HUES6 (cell line): Measurements from ENCODE around the gene FGFBP2.

ENCODE experiments used
- H3K27ac ChIP-seq: 2 replicates; pipeline ENCODE4 v1.7.0; 2013; ENCODE audit warnings: low read depth, mild to moderate bottlenecking, low read length, inconsistent platforms
- H3K27me3 ChIP-seq: 2 replicates; pipeline ENCODE4 v1.6.1; 2013; ENCODE audit warnings: low read length; ENCODE audit not compliant: control insufficient read depth, insufficient read depth
- H3K36me3 ChIP-seq: 2 replicates; pipeline ENCODE4 v1.6.1; 2013; ENCODE audit warnings: low read length; ENCODE audit not compliant: control insufficient read depth, insufficient read depth
- H3K4me1 ChIP-seq: 2 replicates; pipeline ENCODE4 v1.6.1; 2013; ENCODE audit warnings: low read length; ENCODE audit not compliant: control insufficient read depth, insufficient read depth
- H3K4me3 ChIP-seq: 2 replicates; pipeline ENCODE4 v1.5.1; 2013; ENCODE audit warnings: low read depth, low read length
- H3K9ac ChIP-seq: one replicate; pipeline ENCODE4 v1.6.1; 2013; ENCODE audit warnings: mild to moderate bottlenecking, low read length
- H3K9me3 ChIP-seq: 2 replicates; pipeline ENCODE4 v1.6.1; 2013; ENCODE audit warnings: low read depth, low read length; ENCODE audit not compliant: control insufficient read depth, insufficient read depth

Gene FGFBP2

DNA sequence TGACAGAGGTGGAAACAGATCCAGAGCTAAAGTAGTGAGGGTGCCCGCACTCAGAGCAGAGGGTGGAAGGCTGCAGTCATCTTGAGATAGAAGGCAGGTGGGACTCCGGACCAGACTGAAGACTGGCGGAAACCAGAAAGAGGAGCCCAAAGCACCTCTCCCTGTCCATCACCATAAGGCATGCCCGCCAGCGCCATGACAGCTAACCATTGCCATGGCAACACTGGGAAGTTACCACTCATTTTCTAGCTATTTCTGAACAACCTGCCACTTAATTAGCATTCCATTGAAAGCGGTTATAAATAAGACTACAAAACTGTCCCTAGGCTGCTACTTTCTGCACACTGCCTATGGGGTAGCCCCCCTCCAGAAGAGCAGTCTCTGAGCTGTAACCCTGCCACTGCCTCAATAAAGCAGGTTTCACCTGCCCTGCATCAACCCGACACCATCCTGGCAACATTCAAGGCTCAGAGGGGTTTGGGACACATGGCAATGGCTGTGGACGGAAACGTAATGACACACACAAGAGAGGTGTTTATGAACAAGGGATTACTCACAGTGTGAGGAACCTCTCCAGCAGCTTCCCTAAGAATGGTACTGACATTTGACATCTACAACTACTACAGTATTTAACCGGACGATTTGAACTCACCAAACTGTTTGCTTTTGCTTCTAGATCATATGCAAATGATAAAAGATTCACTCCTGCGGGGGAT lies 27.8 kb upstream of the FGFBP2 start:
- Histone ChIP-seq H3K27me3 (no peaks in the 10 kb centered on the region), H3K4me3 (no peak overlapping the region), H3K4me1 (no peaks in the 10 kb centered on the region), H3K9ac (no peak overlapping the region), H3K36me3 (peaks cover 84% of the 10 kb centered on the region), H3K27ac (no peak overlapping the region), H3K9me3 (no peaks in the 10 kb centered on the region)

- H3K27ac ChIP-seq: no peak overlapping the region
- no peak overlapping the region for H3K4me3 ChIP-seq
- H3K4me1 ChIP-seq: no peaks in the 10 kb centered on the region
- H3K36me3 ChIP-seq: peaks cover 88% of the 10 kb centered on the region
- H3K9me3 ChIP-seq: no peaks in the 10 kb centered on the region
- H3K27me3 ChIP-seq: no peaks in the 10 kb centered on the region
- H3K9ac ChIP-seq: no peak overlapping the region
These were observed 26.4 kb upstream of the FGFBP2 start for GRCh38 chr4:15989424-15989823.

DNA sequence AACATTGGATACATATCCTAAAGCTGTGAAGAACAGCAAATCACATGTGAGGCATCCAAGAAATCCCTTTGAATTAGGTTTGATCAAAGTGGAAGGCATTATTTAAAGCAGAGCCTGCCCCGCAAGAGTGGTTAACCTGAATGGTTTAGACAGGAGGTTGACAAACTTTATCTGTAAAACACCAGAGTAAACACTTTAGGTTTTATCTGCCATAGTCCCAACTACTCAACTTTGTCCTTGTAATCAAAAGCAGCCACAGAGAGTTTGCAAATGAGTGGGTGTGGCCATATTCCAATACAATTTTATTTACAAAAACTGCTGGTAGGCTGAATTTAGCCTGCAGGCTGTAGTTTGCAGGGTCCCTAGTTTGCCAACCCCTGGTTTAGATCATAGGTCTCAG lies 25.2 kb upstream of the FGFBP2 start:
- H3K36me3 ChIP-seq: peaks cover 91% of the 10 kb centered on the region
- no peak overlapping the region for H3K9ac ChIP-seq
- peaks cover 3% of the 10 kb centered on the region; the same call in 1 of the 2 replicates for H3K4me1 ChIP-seq
- no peaks in the 10 kb centered on the region for H3K27me3 ChIP-seq
- H3K4me3 ChIP-seq: no peak overlapping the region
- no peaks in the 10 kb centered on the region for H3K9me3 ChIP-seq
- H3K27ac ChIP-seq: no peak overlapping the region

DNA sequence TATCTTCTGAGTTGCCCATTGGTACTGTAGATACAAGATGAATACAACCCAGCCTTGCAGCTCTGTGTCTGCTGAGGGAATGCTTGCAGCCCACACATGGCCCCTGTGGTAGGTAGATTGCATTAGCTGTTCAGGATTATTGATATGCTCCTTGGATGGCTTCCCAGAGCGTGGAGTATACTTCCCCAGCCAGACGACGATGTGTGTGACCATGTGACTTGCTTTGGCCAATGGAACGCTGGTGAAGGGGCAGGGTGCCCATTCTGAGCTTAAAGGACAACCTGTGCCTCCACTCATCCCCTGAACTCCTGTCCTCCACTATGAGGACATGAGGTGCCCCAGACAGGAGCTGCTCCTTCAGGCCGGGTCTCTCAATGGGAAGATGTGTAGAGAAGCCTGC lies 23.9 kb upstream of the FGFBP2 start:
- H3K27ac ChIP-seq: no peak overlapping the region
- H3K9me3 ChIP-seq: no peaks in the 10 kb centered on the region
- H3K27me3 ChIP-seq: no peaks in the 10 kb centered on the region
- H3K36me3 ChIP-seq: peaks cover 93% of the 10 kb centered on the region
- H3K9ac ChIP-seq: no peak overlapping the region
- peaks cover 5% of the 10 kb centered on the region; the same call in 1 of the 2 replicates for H3K4me1 ChIP-seq
- no peak overlapping the region for H3K4me3 ChIP-seq

GRCh38 chr4:15983610-15984009 lies 20.6 kb upstream of the FGFBP2 start:
- H3K4me3 ChIP-seq: no peak overlapping the region
- H3K27ac ChIP-seq: no peak overlapping the region
- H3K4me1 ChIP-seq: peaks cover 5% of the 10 kb centered on the region; the same call in 1 of the 2 replicates
- peaks cover 74% of the 10 kb centered on the region for H3K36me3 ChIP-seq
- no peaks in the 10 kb centered on the region for H3K27me3 ChIP-seq
- H3K9ac ChIP-seq: no peak overlapping the region
- no peaks in the 10 kb centered on the region for H3K9me3 ChIP-seq

GRCh38 chr4:15982842-15983524 lies 20.0 kb upstream of the FGFBP2 start:
- H3K27ac ChIP-seq: no peak overlapping the region
- no peak overlapping the region for H3K9ac ChIP-seq
- no peaks in the 10 kb centered on the region for H3K27me3 ChIP-seq
- no peaks in the 10 kb centered on the region for H3K9me3 ChIP-seq
- peaks cover 5% of the 10 kb centered on the region; the same call in 1 of the 2 replicates for H3K4me1 ChIP-seq
- H3K36me3 ChIP-seq: peaks cover 75% of the 10 kb centered on the region
- no peak overlapping the region for H3K4me3 ChIP-seq

DNA sequence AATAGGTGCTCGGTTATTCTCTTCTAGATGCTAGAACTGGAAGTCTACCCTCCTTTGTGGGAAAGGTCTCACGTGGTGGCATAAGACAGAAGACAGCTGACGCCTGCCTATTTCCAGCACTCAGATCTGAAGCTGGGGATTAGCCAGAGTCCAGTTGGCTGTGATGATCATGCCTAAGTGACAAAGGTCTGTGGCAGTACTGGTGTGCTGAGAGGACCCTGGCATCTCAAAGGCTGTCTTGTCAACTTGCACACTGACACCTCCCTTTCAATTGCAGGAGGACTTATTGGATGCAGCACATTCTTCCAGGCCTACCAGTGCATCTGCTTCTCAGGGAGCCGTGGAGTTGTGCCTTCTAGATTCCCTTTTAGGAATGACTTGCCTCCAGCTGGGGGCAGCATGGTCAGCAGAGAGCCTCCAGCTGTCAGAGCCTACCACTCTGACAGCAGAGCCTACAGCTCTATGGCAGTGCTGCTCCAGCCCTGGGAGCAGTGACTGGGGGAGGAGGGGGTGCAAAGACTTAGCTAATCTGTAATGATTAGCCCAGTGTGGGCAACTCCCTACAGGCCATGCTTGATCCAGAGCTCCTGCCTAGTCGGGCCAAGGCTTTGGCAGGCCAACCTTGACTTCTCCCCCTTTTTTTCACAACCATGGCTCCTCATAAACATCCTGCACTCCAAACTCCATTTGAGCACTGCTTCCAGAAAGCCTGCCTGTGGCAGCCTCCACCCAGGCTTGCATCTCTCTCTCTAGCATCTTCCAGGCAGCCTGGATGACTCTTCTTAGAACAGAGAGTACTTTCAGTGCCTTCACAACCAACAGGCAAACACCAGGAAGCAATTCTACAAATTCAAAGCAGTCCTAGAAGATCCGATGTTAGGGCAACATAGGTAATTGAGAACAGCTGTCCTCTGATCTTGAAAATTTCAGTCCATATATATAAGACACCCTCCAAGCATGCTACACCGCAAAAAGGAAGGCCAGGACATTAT lies 13.8 kb upstream of the FGFBP2 start:
- Histone ChIP-seq H3K27ac (no peak overlapping the region), H3K36me3 (peaks cover 20% of the 10 kb centered on the region), H3K27me3 (no peaks in the 10 kb centered on the region), H3K4me3 (no peak overlapping the region), H3K9me3 (no peaks in the 10 kb centered on the region), H3K9ac (no peak overlapping the region), H3K4me1 (no peaks in the 10 kb centered on the region)

- H3K9me3 ChIP-seq: peaks cover 5% of the 10 kb centered on the region
- H3K4me1 ChIP-seq: no peaks in the 10 kb centered on the region
- H3K9ac ChIP-seq: no peak overlapping the region
- no peaks in the 10 kb centered on the region for H3K27me3 ChIP-seq
- no peak overlapping the region for H3K27ac ChIP-seq
- peaks cover 15% of the 10 kb centered on the region for H3K36me3 ChIP-seq
- no peak overlapping the region for H3K4me3 ChIP-seq
These were observed 8.3 kb upstream of the FGFBP2 start for GRCh38 chr4:15971068-15971801.

DNA sequence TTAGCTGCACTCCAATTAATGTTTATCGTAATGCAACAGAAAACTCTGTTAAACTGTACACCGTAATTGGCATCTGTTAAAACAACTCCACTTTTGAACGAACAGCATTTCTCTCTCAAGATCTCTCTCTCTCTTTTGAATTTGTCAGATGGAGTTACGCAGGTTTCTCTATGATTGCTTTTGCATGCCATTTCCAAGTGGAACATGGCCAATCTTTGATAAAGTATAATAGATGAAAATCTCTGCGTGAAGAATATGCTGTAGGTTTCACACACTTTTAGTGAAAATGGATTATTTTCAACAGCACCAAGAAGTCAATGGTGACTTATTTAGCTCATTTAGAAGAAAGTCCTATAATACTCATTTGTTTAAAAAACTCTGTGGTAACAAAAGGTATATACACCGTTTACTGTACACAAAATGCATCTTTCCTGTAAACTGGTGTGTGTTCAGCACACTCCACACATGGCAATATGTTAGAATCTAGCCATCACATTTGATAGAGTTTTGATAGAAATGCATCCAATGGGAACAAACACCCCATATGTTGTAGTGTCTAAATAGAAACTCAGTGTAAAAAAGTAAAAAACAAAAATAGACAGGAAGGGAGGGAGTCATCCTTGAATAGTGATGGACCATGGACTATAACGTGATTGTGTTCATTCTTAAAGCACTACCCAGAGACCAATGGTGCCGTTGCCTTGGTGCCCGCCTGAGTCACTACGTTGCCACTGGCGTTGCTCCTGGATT lies 5.8 kb upstream of the FGFBP2 start:
- Histone ChIP-seq H3K9me3 (peaks cover 9% of the 10 kb centered on the region), H3K9ac (no peak overlapping the region), H3K36me3 (peaks cover 15% of the 10 kb centered on the region), H3K4me1 (no peaks in the 10 kb centered on the region), H3K27ac (no peak overlapping the region), H3K4me3 (no peak overlapping the region), H3K27me3 (no peaks in the 10 kb centered on the region)

DNA sequence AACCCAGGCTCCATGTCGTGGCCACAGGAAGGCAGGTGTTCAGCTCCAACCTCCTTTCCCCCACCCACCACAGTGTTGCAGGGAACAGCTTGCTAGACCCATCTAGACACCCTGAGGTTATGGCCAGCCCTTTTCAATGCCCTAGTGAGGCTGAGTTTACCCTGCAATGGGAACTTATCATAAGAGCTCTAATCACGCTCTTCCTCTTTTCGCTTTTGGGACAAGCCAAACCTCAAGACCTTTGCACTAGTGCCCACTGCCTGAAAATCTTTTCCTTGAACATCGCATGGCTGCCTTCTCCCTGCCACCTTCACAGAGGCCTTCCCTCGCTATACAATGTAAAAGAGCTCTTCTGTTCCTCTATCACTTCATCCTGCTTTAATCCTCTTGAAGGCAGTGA lies 2.4 kb upstream of the FGFBP2 start:
- H3K9ac ChIP-seq: no peak overlapping the region
- peaks cover 9% of the 10 kb centered on the region for H3K36me3 ChIP-seq
- H3K4me1 ChIP-seq: peaks cover 8% of the 10 kb centered on the region; the same call in 1 of the 2 replicates
- H3K9me3 ChIP-seq: peaks cover 9% of the 10 kb centered on the region
- H3K27ac ChIP-seq: no peak overlapping the region
- no peaks in the 10 kb centered on the region for H3K27me3 ChIP-seq
- H3K4me3 ChIP-seq: no peak overlapping the region
